GM19324 (cell line): ENCODE measurements around the gene HTT.
"Not testable (repeated sequence)": the region's sequence is repeated elsewhere in the genome, so short reads cannot be mapped to it uniquely, and the experiment has no call there.

Source experiments
- ATAC-seq: cut with Tn5 transposase; IDR thresholded peaks from one replicate; pipeline ENCODE4 v1.9.1; 2021; ENCODE audit warnings: mild to moderate bottlenecking, moderate library complexity; ENCODE audit not compliant: unreplicated experiment, low FRiP score

The HTT gene

DNA sequence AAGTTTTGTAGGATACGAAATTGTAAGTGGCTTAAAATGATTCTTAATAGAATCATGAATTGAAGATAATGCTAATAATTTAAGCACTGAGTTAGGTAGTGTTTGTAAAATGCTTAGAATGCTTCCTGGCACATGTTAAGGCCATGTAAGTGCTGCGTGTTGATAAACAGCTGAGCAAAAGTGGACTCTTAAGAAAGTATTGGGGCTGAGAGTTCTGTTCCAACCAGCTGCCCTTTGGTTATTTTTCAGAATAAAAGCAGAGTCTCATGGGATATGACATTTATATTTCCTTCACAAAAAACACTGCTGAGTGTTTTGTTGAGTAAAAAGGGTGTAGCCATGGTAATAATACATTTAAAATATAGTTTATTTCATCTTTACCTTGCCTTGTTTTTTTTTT is 42.5 kb downstream of the HTT start:
- ATAC-seq = no peak

DNA sequence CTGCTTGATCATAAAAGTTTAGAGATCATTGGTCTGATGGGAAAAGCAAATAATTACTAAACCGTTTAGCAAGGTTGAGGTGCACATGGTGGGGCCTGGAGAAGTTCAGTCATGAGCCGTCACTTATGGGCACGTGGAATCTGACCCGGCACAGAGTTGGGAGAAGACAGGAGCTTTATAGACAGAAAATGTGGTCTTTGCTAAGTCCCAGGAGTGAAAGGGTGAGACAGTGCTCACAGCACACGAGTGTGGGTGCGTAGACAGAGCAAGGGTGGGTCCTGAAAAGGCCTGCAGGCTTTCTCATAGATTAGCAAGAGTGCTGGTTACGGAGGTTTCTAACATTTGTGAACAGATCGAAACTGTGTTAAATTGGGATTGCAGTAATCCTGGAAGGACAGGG is 43.8 kb downstream of the HTT start:
- no peak for ATAC-seq

DNA sequence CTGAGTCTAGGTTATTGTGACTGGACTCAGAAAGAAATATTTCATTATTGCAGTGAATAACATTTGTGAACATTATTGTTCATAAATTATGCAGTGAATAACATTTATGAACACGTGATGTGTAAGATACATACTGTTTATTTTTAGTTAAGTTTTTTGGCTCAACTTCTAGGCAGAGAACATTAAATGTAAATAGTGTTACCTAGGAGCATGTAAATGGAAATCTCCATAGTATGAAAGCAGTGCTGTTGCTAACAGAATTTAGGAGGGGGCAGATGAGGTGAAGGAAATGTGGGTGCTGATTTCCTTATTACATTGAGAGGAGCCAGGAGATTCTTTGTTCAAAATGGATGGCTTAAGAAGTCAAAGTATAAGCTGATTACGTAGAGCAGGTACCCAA is 45.0 kb downstream of the HTT start:
- no peak for ATAC-seq

DNA sequence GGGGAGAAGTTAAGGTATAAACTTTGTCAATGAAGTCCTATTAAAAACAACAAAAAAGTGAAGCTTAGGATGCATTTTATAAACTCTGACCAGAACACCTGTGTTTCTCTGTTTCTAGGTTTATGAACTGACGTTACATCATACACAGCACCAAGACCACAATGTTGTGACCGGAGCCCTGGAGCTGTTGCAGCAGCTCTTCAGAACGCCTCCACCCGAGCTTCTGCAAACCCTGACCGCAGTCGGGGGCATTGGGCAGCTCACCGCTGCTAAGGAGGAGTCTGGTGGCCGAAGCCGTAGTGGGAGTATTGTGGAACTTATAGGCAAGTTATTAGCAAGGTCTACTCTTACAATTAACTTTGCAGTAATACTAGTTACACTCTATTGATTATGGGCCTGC is 46.6 kb downstream of the HTT start:
- no peak for ATAC-seq

DNA sequence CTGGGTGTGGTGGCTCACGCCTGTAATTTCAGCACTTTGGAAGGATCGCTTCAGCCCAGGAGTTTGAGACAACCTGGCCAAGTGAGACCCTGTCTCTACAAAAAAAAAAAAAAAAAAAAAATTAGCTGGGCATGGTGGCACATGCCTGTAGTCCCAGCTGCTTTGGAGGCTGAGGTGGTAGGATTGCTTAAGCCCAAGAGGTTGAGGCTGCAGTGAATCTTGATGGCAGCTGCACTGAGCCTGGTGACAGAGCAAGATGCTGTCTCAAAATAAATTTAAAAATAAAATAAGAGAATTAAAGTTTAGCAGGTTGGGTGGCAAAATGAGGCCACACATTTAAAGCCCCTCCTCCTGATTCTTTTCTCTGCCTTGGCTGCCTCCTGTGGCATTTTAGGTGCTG is 47.1 kb downstream of the HTT start:
- no peak for ATAC-seq

DNA sequence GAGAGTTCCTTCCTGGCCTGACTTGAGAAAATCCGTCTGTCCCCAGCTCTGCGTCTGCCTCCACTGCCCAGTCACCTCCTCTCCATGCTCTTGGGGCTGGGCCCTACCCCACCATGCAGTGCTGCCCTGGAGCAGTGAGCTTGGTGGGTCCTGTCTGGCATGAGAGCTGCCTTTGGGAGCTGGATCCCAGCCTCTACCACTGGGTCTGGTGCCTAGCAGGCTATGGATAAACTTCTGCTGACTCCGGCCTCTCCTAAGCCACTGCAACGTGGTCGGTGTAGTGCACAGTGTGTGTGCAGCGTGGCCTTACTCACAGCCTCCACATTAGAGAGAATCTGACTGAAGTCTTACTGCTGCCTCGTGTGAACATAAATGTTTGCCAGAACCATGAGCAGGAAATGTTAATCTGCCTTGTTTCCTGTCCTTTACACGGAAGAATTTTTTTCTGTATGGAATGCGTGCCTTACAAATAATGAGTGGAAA is 47.6 kb downstream of the HTT start:
- no peak for ATAC-seq

DNA sequence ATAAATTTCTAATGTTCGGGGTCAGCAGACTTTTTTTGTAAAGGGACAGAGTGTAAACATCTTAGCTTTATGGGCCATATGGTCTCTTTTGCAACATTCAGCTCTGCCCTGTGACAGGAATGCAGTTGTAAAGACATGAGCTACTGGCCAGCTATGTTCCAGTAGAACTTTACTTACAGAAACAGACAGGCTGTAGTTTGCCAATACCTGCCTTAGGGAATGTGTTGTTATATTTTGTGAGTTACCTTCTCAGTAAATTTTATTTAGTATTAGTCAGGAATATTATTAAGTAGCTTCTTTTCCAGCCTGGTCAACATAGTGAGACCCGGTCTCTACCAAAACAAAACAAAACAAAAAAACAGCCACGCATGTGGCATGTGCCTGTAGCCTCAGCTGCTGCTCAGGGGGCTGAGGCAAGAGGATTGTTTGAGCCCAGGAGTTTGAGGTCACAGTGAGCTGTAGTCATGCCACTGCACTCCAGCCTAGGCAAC is 48.7 kb downstream of the HTT start:
- no peak for ATAC-seq

DNA sequence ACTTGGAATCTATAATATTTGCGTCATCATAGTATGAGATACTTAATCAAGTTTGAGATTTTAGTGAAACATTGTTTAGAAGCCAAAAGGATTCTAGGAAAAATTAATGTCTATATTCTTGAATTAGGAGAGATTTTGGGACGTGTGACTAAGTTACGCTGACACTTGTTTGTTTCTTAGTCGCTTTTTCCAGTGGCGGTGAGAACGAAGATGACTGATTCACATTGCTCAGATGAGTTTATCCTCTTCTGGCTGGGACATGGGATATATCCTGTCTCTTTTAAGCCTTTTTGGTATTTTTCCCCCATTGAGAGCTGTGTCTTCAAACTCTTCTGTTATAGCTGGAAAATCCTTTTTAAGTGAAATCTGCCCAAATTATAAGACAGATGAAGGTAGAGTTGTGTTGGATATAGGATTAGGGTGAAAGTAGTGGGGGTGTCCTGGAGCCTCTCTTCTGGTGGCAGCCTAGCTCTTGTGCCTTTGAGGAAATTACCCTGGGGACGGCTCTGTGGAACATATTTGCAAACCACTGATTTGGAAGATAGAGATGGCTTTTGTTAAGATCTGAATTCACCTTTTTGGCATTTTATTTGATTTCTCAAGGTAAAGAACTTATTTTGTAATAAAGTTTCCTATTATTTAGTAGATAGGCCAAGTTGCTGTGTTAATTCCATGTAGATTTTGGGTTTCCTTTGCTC is 49.7 kb downstream of the HTT start:
- no peak for ATAC-seq

DNA sequence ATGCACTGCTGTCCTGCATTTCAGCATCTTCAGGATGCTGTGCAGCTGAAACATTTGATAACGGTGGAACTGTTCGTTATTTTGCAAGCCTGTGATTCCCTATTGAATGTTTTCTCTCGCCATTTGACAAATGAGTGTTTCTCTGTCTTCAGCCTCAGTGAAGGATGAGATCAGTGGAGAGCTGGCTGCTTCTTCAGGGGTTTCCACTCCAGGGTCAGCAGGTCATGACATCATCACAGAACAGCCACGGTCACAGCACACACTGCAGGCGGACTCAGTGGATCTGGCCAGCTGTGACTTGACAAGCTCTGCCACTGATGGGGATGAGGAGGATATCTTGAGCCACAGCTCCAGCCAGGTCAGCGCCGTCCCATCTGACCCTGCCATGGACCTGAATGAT is 52.6 kb downstream of the HTT start:
- no peak for ATAC-seq

DNA sequence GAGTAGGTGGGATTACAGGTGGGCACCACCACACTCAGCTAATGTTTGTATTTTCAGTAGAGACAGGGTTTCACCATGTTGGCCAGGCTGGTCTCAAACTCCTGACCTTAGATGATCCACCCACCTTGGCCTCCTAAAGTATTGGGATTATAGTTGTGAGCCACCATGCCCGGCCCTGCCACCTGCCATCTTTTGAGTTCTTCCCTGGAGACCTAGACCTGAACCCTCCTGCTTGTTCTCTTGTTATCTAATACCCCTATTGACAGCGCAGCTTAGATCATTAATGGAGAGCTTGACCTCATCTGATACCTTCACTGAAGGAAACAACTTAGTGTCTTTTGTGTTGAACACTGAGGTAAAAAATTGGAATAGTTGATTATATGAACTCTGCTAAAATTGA is 53.6 kb downstream of the HTT start:
- no peak for ATAC-seq

DNA sequence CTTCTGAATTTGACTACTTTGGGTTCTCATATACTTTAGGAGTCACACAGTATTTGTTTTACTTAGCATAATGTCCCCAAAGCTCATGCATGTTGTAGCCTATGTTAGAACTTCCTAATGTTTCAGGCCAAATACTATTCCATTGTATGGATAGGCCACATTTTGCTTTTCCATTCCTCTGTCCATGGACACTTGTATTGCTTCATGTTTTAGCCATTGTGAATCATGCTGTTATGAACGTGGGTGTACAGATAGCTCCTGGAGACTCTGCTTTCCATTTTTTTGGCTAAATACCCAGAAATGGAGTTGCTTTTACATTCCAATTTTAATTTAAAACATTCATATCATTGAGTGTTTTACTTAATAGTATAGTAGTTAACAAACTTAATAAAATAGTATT is 54.5 kb downstream of the HTT start:
- ATAC-seq = no peak

DNA sequence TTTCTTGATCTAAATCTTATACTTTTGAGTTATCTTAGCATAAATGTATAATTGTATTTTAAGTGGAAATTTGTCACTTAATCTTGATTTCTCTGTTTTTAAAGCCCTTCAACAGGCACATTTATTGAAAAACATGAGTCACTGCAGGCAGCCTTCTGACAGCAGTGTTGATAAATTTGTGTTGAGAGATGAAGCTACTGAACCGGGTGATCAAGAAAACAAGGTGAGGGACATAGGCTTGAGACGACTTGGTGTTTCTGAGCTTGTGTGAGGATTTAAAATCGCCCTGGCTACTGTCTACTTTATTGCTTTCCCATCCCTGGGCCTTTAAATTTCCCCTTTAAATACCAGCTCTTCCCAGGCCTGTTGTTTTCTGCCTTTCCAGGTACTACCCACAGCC is 55.7 kb downstream of the HTT start:
- ATAC-seq = no peak

DNA sequence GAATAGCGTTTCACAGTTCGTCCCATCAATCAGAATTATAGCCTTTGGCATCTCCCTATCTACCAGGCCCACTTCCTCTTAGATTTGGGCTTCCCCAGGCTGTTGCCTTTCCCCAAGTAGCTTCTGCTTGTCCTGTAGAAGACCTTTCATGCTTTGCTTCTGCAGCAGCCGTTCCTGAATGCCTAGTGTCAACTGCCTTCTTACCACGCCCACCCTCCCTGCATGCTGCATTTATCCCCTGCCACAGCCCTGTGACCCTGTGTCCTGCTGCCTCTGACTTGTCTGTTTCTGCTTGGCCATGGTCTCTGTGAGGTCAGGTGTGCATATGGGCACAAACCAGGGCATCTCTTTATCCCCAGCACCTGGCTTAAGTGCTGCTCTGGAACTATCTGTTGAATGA is 56.3 kb downstream of the HTT start:
- ATAC-seq = no peak

DNA sequence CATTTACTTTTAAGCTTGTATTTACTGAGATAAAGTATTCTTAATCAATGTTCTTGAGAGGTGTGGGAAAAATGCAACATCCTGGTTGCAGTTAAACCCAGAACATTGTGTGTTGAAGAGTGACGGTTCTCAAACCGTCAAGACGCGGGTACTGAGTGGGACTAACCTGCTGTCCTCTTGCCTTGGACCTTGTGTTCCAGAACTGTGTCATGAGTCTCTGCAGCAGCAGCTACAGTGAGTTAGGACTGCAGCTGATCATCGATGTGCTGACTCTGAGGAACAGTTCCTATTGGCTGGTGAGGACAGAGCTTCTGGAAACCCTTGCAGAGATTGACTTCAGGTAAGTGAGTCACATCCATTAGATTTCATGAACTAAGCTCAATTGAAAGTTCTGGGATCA is 59.7 kb downstream of the HTT start:
- no peak for ATAC-seq

DNA sequence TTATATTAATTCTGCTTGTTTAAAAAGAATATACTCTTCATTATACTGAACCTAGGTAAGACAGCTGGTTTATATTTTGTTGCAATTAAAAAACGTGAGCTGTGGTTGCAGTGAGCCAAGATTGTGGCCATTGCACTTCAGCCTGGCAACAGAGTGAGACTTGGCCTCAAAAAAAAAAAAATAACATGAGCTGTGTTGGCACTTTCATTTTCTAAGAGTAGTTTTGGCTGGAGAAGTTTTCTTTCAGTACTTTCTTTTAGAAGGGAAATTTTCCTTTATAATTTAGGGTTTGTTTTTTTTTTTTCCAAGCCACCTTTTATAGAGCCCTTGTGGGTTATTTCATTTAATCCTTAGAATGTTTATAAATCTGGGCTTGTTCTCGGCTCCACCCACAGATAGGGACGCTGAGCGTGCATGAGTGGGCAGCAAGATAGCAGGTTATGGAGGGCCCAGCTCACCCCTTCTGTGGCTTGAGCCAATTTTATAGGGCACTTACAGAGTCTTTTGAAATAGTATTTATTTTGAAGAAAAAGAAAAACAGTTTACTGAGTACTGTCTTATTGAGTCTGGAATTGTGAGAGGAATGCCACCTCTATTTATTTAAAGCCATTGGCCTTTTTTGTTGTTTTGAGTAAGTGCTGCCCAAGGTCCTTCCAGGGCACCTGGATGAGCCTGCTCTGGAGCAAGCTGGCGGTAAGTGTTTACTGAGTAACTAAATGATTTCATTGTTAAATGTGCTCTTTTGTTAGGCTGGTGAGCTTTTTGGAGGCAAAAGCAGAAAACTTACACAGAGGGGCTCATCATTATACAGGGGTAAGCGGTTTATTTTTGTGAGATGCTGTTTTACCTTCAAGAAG is 60.9 kb downstream of the HTT start:
- ATAC-seq = no peak

DNA sequence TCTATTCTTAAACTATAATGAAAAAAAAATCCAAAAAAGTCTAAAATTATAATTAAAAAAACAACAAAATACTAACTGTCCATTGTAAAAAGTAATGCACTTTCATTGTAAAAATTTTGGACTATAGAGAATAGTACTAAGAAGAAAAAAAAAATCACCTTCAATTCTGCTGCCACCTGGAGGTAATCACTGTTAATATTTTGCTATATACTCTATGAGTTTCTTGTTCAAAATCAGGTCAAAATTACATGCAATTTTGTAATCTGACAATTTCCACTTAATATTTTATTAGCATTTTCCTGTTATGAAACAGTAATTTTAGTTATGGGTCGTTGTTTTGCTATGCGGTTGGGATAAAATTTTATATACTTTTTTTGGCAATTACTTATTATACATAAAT is 62.0 kb downstream of the HTT start:
- ATAC-seq = no peak

DNA sequence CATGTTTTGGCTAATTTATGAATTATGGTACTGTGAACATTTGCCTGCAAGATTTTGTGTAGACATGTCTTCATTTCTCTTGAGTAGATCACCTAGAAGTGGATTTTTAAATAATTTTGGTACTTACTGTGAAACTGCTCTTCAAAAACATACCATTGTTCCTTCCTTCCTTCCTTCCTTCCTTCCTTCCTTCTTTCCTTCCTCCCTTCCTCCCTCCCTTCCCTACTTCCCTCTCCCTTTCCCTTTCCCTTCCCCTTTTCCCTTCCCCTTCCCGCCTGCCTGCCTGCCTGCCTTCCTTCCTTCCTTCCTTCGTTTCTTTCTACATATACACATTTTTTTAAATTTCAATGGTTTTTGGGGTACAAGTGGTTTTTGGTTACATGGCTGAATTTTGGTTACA is 63.4 kb downstream of the HTT start:
- ATAC-seq = no peak

DNA sequence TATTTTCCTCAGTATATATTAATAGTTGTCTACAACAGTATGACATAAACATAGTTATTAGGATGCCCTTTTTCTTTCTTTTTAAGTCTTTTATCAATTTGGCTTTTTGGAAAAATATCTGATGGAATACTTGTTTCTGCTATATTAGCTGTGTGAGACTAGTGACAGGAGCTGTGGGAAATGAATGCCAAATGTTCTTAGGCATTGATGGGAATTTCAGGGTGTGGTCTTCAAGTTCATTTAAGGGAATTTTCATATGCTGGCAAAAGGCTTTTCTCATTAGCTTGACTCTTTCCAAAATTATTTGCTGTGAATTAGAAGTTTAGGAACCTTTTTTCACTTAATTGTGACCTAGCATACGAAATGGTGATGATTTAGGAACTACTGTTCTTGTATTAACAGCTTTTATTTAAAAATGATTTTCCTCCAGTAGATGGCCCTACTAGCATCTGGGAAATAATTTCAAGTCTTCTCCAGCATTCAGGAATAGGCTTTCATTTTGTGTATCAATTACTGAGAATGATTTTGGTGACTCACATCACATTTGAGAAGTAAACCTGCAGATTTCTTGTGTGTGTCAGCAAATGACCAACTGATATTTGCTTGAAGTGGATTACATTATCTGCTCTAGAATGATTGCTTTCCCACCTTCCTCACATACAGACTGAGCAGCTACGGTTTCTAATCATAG is 70.9 kb downstream of the HTT start:
- ATAC-seq = no peak

DNA sequence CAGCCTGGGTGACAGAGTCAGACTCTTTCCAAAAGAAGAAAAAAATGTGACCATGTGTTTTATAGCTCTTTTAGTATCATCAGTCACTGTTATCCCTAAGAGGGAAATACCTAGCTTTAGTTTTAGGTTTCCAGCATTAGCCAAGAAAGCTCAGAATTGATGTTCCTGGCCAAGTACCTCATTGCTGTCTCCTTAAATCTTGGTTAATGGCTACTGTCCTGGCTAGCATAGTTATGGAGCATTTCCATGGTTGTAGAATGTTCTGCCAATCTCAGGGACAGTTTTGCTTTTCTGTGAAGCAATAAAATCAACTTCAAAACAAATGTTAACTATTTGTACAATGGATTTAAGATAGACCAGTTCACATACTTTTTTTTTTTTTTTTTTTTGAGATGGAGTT is 74.4 kb downstream of the HTT start:
- ATAC-seq = no peak

DNA sequence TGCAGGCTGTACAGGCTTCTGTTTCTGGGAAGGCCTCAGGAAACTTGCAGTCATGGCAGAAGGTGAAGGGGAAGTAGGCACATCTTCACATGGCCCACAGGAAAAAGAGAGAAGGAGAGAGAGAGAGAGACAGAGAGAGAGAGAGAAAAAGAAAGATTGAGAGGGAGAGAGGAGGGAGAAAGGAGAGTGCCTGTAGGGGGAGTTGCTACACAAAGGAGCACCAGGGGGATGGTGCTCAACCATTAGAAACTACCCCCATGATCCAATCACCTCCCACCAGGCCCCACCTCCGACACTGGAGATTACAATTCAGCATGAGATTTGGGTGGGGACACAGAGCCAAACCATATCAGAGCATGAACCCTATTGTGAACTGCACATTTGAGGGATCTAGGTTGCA is 76.8 kb downstream of the HTT start:
- ATAC-seq = not testable (repeated sequence)

DNA sequence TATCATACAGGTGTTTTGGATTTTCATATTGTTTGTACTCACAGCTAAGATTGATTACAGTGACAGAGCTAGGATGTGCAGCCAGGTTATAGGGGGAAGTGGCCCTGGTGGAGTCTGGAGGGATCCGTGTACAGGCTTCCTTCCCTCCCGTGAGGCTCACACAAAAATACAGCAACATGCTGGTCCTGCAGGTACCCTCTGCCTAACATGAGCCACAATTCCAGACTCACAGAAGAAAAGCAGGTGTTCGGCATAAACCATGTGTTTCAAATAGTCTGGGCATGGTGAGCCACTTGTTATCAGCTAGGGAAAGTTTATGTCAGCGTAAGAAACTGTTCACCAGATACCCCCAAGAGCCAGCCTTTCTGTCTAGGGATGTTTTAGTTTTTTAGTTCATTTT is 82.9 kb downstream of the HTT start:
- ATAC-seq = no peak
